Measurements from ENCODE around the gene THAP3.
"Not testable (repeated sequence)": the region's sequence is repeated elsewhere in the genome, so short reads cannot be mapped to it uniquely, and the experiment has no call there.

The THAP3 gene

GRCh38 chr1:6596886-6597776 is 27.5 kb upstream of the THAP3 start:
- Mint-ChIP-seq H3K36me3 (ENCODE audit: low read depth) (peaks cover 35% of the 10 kb centered on the region), H3K27ac (peak overlapping the region; percentile 10), H3K4me3 (no peak overlapping the region), H3K27me3 (ENCODE audit: low read depth) (no peaks in the 10 kb centered on the region), H3K9me3 (no peaks in the 10 kb centered on the region), H3K4me1 (ENCODE audit: low read depth) (peaks cover 19% of the 10 kb centered on the region)
- DNase-seq (ENCODE audit: low spot score) = no peak

- H3K4me3 Mint-ChIP-seq = no peak overlapping the region
- H3K4me1 Mint-ChIP-seq (ENCODE audit: low read depth) = peaks cover 16% of the 10 kb centered on the region
- no peak for DNase-seq (ENCODE audit: low spot score)
- no peak overlapping the region for H3K27ac Mint-ChIP-seq
- peaks cover 35% of the 10 kb centered on the region for H3K36me3 Mint-ChIP-seq (ENCODE audit: low read depth)
- H3K27me3 Mint-ChIP-seq (ENCODE audit: low read depth) = no peaks in the 10 kb centered on the region
- H3K9me3 Mint-ChIP-seq = no peaks in the 10 kb centered on the region
Measured at GRCh38 chr1:6597777-6598131, 26.9 kb upstream of the THAP3 start.

- H3K36me3 Mint-ChIP-seq (ENCODE audit: low read depth) = peaks cover 30% of the 10 kb centered on the region
- peak; percentile 40 for DNase-seq (ENCODE audit: low spot score)
- H3K4me1 Mint-ChIP-seq (ENCODE audit: low read depth) = peaks cover 24% of the 10 kb centered on the region
- H3K4me3 Mint-ChIP-seq = peak overlapping the region; percentile 98
- no peaks in the 10 kb centered on the region for H3K27me3 Mint-ChIP-seq (ENCODE audit: low read depth)
- H3K9me3 Mint-ChIP-seq = no peaks in the 10 kb centered on the region
- peak overlapping the region; percentile 98 for H3K27ac Mint-ChIP-seq
Measured at GRCh38 chr1:6599141-6599975, 25.3 kb upstream of the THAP3 start.

- not testable (repeated sequence) for DNase-seq (ENCODE audit: low spot score); H3K27me3 Mint-ChIP-seq (ENCODE audit: low read depth); H3K9me3 Mint-ChIP-seq
- peak overlapping the region; percentile 98 for H3K27ac Mint-ChIP-seq
- peaks cover 24% of the 10 kb centered on the region for H3K4me1 Mint-ChIP-seq (ENCODE audit: low read depth)
- H3K36me3 Mint-ChIP-seq (ENCODE audit: low read depth) = peaks cover 30% of the 10 kb centered on the region
- H3K4me3 Mint-ChIP-seq = peak overlapping the region; percentile 98
Measured at GRCh38 chr1:6599991-6600390, 24.7 kb upstream of the THAP3 start.

GRCh38 chr1:6600410-6601048 is 24.1 kb upstream of the THAP3 start:
- no peaks in the 10 kb centered on the region for H3K9me3 Mint-ChIP-seq
- peak overlapping the region; percentile 98 for H3K27ac Mint-ChIP-seq
- no peak for DNase-seq (ENCODE audit: low spot score)
- H3K4me3 Mint-ChIP-seq = peak overlapping the region; percentile 98
- H3K27me3 Mint-ChIP-seq (ENCODE audit: low read depth) = no peaks in the 10 kb centered on the region
- peaks cover 27% of the 10 kb centered on the region for H3K36me3 Mint-ChIP-seq (ENCODE audit: low read depth)
- peaks cover 24% of the 10 kb centered on the region for H3K4me1 Mint-ChIP-seq (ENCODE audit: low read depth)

GRCh38 chr1:6601049-6601922 is 23.4 kb upstream of the THAP3 start:
- H3K36me3 Mint-ChIP-seq (ENCODE audit: low read depth) = peaks cover 19% of the 10 kb centered on the region
- peaks cover 23% of the 10 kb centered on the region for H3K4me1 Mint-ChIP-seq (ENCODE audit: low read depth)
- H3K27me3 Mint-ChIP-seq (ENCODE audit: low read depth) = no peaks in the 10 kb centered on the region
- H3K27ac Mint-ChIP-seq = peak overlapping the region; percentile 98
- peak; percentile 85 for DNase-seq (ENCODE audit: low spot score)
- H3K9me3 Mint-ChIP-seq = no peaks in the 10 kb centered on the region
- peak overlapping the region; percentile 98 for H3K4me3 Mint-ChIP-seq

GRCh38 chr1:6601923-6602668 is 22.6 kb upstream of the THAP3 start:
- Mint-ChIP-seq H3K27me3 (ENCODE audit: low read depth) (no peaks in the 10 kb centered on the region), H3K36me3 (ENCODE audit: low read depth) (peaks cover 12% of the 10 kb centered on the region), H3K27ac (peak overlapping the region; percentile 98), H3K4me3 (peak overlapping the region; percentile 98), H3K9me3 (no peaks in the 10 kb centered on the region), H3K4me1 (ENCODE audit: low read depth) (peaks cover 21% of the 10 kb centered on the region)
- peak; percentile 31 for DNase-seq (ENCODE audit: low spot score)

GRCh38 chr1:6602669-6603237 is 21.9 kb upstream of the THAP3 start, which contains the start of gene KLHL21:
KLHL21 (minus strand) TSS chr1:6602869; CDS start chr1:6602817, 52 bp downstream.
- Mint-ChIP-seq H3K4me1 (ENCODE audit: low read depth) (peaks cover 21% of the 10 kb centered on the region), H3K27me3 (ENCODE audit: low read depth) (peaks cover 4% of the 10 kb centered on the region), H3K4me3 (peak within 1 kb of the TSS; percentile 98), H3K27ac (peak within 1 kb of the TSS; percentile 98), H3K9me3 (no peaks in the 10 kb centered on the region), H3K36me3 (ENCODE audit: low read depth) (peaks cover 10% of the 10 kb centered on the region)
- peak; percentile 93 for DNase-seq (ENCODE audit: low spot score)

- peak overlapping the region; percentile 72 for H3K4me3 Mint-ChIP-seq
- H3K4me1 Mint-ChIP-seq (ENCODE audit: low read depth) = peaks cover 21% of the 10 kb centered on the region
- peak; percentile 55 for DNase-seq (ENCODE audit: low spot score)
- H3K9me3 Mint-ChIP-seq = no peaks in the 10 kb centered on the region
- peaks cover 10% of the 10 kb centered on the region for H3K36me3 Mint-ChIP-seq (ENCODE audit: low read depth)
- H3K27me3 Mint-ChIP-seq (ENCODE audit: low read depth) = peaks cover 6% of the 10 kb centered on the region
- H3K27ac Mint-ChIP-seq = peak overlapping the region; percentile 94
Measured at GRCh38 chr1:6603238-6603914, 21.3 kb upstream of the THAP3 start.

GRCh38 chr1:6603915-6604558 is 20.6 kb upstream of the THAP3 start:
- Mint-ChIP-seq H3K9me3 (no peaks in the 10 kb centered on the region), H3K4me1 (ENCODE audit: low read depth) (peaks cover 21% of the 10 kb centered on the region), H3K27ac (peak overlapping the region; percentile 94), H3K4me3 (peak overlapping the region; percentile 72), H3K27me3 (ENCODE audit: low read depth) (peaks cover 6% of the 10 kb centered on the region), H3K36me3 (ENCODE audit: low read depth) (peaks cover 10% of the 10 kb centered on the region)
- no peak for DNase-seq (ENCODE audit: low spot score)

GRCh38 chr1:6612641-6613360 is 11.9 kb upstream of the THAP3 start:
- Mint-ChIP-seq H3K4me3 (peak overlapping the region; percentile 93), H3K9me3 (no peaks in the 10 kb centered on the region)
- no peak for DNase-seq (ENCODE audit: low spot score)

More at GRCh38 chr1:6612641-6613360, 11.9 kb upstream of the THAP3 start:
- Mint-ChIP-seq H3K36me3 (ENCODE audit: low read depth) (peaks cover 9% of the 10 kb centered on the region), H3K27ac (peak overlapping the region; percentile 76), H3K4me1 (ENCODE audit: low read depth) (peaks cover 18% of the 10 kb centered on the region), H3K27me3 (ENCODE audit: low read depth) (peaks cover 1% of the 10 kb centered on the region)

Measured in T-helper 2 cell treated with Interferon-gamma antibody and Interleukin-4, amounts not matched to agents 5 μg/mL and 100 μg/mL, for 36 hours (primary cell).